ENCODE measurements around the gene LIG3. TPM values are rescaled to one million over a fixed set of nuclear protein-coding genes. Genes with fewer than 3 reads are reported as not detected.
"Not testable (repeated sequence)": the region's sequence is repeated elsewhere in the genome, so short reads cannot be mapped to it uniquely, and the experiment has no call there.

Gene LIG3
- total RNA-seq, 1 experiment from 2014 or later = 27.9 TPM

DNA sequence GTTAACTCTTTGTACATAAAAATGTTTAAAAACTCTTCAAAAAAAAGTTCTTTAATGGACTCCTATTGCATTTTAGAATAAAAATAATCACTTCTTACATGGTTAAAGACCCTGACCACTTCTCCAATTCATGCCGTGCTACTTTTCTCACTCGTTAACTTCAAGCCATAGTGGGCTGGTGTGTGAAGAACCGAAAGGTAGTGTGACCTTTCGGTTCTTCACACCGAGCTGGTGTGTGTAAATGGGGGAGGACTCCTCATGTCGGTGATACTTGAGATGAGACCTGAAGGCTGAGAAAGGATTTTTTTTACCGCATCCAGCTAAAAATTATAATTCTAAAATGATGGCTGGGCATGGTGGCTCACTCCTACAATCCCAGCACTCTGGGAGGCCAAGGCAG is 61.1 kb downstream of the LIG3 start:
- DNase-seq (ENCODE audit: low read depth) = no peak

DNA sequence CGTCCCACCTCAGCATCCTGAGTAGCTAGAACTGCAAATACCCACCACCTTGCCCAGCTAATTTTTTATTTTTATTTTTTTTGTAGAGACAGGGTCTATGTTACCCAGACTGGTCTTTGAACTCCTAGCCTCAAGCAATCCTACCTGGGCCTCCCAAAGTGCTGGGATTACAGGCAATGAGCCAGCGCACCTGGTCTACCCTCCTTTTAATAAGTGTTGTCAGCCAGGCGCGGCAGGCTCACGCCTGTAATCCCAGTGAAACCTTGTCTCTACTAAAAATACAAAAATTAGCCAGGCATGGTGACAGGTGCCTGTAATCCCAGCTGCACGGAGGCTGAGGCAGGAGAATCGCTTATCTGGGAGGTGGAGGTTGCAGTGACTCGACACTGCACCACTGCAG is 63.9 kb downstream of the LIG3 start:
- DNase-seq (ENCODE audit: low read depth) = no peak

DNA sequence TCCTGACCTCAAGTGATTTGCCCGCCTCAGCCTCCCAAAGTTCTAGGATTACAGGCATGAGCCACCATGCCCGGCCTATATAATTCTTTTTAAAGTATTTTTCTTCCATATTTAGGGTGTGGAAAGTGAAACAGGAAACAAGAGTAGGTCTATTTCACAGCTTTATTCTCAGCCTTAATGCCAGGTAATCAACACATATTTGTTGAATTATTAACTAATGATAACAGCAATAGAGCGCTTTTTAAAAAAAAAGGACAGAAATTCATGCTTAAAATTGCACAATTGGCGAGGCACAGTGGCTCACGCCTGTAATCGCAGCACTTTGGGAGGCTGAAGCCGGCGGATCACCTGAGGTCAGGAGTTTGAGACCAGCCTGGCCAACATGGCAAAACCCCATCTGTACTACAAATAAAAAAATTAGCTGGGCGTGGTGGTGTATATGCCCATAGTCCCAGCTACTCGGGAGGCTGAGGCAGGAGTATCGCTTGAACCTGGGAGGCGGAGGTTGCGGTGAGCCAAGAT is 65.2 kb downstream of the LIG3 start:
- DNase-seq (ENCODE audit: low read depth) = not testable (repeated sequence)

DNA sequence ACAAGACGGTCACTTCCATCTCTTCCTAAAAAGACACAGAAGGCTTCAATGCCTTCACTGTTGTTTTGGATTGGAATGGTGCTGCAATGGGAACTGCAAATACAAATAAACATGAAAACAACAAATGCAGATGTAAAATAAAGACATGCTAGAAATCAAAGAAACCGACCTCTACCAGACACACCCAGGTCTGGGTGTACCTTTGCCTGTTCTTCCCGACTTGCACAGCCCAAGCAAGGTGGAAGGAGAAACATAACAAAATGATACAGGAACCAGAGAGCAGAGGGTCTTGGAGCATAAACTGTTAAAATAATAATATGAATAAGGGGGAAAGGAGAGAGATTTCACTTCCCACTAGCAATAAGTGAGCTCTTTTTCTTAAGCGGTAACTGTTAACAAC is 65.9 kb downstream of the LIG3 start:
- no peak for DNase-seq (ENCODE audit: low read depth)

DNA sequence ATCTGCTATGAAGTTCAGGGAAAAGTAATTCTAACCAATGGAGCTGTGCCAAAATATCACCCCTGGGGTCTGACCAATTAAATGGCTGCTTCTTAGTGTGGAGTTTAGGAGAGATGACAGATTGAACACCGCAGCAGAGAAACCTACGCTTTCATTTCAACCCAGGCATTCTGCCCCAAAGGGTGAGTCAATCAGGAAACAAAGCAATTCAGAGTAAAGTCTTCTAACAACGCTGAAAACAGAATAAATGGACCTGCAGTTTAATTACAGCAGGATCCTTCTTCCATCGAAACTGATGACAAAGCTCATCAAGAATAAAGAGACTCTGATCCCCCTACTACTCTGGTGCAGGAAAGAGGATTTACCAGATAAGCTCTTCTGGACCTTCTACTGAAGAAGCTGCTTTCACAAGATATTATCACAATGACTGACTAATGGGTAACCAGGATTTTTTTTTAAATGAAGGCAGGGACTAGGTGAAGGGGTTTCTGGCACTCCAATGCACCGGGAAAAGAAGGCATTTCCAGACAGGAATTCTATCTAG is 66.5 kb downstream of the LIG3 start:
- DNase-seq (ENCODE audit: low read depth) = peak; percentile 36

DNA sequence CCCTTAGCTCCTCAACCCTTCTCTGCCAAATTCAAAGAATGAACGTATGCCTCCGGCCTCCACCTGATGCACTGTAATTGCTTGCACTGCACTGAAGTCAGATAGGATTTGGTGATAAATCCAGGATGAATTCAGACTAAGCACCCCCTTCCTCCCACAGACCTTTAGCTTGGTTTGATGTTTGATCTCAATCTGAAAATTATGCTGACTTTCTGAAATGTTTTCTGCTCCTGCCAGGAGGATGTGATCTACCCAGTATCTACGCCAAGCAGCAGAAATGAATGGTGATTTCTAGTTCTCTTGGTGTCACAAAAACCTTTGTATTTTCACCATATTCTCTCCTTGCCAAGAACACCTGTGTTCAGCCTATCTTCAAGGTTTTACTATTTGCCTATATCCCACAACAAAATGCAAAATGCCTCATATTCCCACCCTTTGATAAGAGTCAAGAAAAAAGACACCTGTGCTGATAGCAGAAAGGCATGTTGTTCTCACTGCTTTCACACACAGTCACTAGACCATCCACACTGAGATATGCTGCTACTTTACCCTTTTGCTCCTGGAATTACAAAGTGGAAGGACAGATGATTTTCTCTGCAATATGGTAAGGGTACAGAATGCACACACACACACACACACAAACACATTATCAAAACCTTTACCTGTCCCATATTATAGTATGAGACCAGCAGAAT is 68.5 kb downstream of the LIG3 start:
- no peak for DNase-seq (ENCODE audit: low read depth)

DNA sequence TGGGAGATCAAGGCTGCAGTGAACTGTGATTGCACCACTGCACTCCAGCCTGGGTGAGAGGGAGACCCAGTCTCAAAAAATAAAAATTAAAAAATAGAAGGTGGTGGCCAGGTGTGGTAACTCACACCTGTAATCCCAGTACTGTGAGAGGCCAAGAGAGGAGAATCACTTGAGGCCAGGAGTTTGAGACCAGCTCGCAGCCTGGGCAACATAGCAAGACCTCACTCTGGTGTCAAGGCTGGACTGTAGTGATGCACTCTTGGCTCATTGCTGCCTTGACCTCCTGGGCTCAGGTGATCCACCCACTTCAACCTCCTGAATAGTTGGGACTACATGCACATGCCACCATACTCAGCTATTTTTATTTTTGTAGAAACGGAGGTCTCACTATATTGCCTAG is 69.9 kb downstream of the LIG3 start:
- DNase-seq (ENCODE audit: low read depth) = no peak

DNA sequence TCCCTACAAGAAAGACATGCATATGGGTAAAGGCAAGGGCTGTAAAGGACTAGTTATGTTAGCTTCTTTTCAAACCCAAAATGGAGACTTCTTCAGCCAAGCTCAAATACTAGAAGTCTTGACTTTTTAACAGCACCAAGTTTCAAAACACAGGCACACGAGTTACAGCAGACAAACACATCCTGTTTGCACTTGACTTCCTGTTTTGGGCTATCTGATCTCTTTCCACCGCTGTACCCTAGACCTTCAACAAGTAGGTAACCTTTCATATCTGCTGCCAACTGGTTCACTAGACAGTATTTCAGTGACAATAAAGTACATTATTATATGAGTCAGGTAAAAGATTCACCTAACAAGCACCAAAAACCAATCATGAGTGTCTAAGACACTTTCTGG is 70.9 kb downstream of the LIG3 start:
- DNase-seq (ENCODE audit: low read depth) = no peak

DNA sequence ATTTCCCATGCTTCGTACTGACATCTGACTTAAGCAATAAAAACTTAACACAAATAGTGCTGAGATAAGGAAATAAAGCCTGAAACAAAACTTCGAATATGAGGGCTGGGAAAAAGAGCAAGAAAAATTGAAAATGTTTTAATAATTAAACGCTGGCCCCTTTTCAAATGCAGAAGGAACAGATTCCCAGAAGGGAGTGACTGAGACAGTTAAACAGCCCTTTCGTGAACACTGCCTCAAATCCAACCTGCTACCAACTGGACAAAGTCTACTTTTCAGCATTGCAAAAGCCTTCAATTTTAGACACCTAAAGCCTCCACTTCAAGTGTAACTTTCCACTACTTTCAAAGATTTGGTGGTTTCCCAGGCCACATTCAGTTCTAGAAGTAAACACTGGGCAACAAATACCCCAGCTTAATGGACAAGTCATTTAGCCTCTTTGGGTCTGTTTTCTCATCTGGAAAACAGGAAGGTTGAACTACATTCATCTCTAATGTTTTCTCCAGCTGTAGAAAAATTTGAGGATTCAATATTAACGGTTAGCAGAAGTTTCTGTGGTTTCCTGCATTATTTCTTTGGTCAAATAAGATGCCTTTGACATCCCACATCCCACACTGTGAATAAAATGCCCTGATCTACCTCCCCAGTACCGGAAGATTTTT is 71.4 kb downstream of the LIG3 start:
- peak; percentile 36 for DNase-seq (ENCODE audit: low read depth)

DNA sequence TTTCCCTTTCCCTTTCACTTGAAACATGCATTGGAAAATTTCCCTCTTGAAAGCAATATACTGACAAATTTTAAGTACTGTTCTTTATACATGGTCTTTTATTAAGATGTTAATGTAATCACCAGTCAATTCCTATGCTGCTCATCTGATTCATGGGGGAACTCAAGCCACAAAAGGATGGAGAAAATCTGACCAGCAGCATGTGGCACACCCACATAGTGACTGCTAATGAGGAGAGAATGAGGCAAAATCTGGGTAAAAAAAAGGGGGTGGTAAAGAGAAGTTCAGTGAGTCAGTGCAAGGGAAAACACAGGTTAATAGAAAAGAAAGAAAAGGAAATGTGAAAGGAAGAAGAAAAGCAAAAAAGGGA is 71.9 kb downstream of the LIG3 start:
- peak; percentile 26 for DNase-seq (ENCODE audit: low read depth)

DNA sequence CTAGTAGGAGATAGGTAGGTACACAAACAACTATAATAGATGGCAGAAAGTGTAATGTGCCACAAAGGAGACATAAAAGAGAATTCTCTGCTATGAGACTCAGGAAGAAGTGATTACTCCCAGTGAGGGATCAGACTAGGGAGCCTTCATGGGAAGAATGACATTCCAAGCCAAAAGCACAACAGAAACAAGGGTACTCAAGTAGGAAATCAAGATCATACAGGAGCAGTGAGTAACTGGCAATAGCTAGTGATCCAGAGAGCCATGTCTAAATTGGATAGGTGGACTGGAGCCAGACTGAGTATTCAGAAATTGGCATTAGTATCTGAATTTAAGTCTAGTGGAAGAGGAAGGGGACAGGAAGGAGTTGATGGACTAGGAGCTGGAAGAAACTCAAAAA is 72.5 kb downstream of the LIG3 start:
- DNase-seq (ENCODE audit: low read depth) = peak; percentile 7

DNA sequence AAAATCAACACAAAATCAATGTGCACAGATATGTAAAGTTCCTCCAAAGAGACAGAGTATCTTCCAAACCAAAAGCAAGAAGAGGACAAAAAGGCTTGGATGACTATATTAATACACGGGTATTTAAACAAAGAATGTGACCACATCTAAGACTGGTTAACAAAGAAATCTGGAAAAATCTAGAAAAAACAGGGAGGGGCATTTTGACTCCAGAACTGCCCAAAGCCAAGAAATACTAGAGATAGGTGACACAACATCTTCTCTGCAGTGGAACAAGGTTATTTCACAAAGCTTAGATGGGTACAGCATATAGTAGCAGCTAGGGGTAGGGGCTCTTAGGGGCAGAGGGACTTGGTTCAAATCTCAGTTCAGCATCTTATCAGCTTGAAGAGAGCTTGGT is 72.9 kb downstream of the LIG3 start:
- no peak for DNase-seq (ENCODE audit: low read depth)

DNA sequence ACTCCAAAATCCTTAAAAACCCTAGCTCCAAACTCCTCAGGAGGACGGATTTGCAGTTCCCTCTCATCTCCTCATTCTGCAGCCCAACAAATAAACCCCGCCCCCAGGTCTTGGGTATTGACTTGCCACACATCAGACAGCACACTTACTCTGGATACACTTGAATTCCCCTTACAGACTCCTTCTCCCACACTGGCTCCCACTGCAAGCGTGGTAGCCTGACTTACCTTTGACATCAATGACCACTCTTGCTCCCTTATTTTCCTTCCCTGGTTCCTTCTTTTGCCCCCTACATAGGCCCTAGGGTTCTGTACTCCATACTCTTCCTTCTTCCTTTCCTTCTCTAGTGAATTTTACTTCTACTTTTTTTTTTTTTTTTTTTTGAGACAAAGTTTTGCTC is 75.7 kb downstream of the LIG3 start:
- no peak for DNase-seq (ENCODE audit: low read depth)

DNA sequence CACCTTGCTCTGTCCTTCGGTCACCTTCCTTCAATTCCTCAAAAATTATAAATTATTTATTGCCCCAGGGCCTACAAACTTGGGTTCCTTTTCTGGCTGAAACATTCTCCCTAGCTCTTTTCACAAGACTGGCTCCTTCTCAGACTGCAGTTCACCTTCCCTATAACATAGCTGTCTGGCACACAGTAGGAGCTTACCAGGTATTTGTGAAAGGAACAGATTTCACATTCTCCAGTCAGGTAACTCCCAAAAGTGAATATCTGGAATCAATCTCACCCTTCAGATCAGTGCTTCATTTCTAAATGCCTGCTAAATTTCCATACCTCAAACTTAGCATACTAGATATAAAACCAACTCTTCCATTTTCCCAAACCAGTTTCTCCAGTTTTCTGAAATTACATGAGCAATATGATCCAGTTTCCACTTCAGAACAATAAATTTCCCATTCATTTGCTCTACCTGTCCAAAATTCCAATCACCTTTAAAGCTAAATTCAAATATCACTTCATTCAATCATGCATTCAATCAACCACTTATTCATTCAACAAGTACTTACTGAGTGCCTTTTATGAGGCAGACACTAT is 77.1 kb downstream of the LIG3 start:
- DNase-seq (ENCODE audit: low read depth) = no peak

Other genes with a start within 250 kb of the LIG3 start
- 0.72 and 0.78 TPM in 2 replicates for gene CCT6B, start 19.1 kb upstream of the LIG3 start, total RNA-seq (2014; rRNA removed; shearing (Covaris generic))
- 10.6 and 11.8 TPM in 2 replicates for gene ZNF830, start 19.0 kb upstream of the LIG3 start, total RNA-seq (2014; rRNA removed; shearing (Covaris generic))
- 12.6 and 21.5 TPM in 2 replicates for gene RFFL, start 83.2 kb downstream of the LIG3 start, total RNA-seq (2014; rRNA removed; shearing (Covaris generic))
- 4.2 and 6.9 TPM in 2 replicates for gene RAD51D, start 139.3 kb downstream of the LIG3 start, total RNA-seq (2014; rRNA removed; shearing (Covaris generic))
- gene FNDC8, start 141.1 kb downstream of the LIG3 start, total RNA-seq (2014; rRNA removed; shearing (Covaris generic)) = not detected in 2 replicates
- 13.1 and 13.5 TPM in 2 replicates for gene NLE1, start 161.8 kb downstream of the LIG3 start, total RNA-seq (2014; rRNA removed; shearing (Covaris generic))
- not detected in 2 replicates for gene UNC45B, start 167.3 kb downstream of the LIG3 start, total RNA-seq (2014; rRNA removed; shearing (Covaris generic))
- gene SLC35G3, start 213.9 kb downstream of the LIG3 start, total RNA-seq (2014; rRNA removed; shearing (Covaris generic)) = not detected in 2 replicates